GM18858 (cell line): ENCODE results near the gene BCL6B.
"Not testable (repeated sequence)": the region's sequence is repeated elsewhere in the genome, so short reads cannot be mapped to it uniquely, and the experiment has no call there.

Experiments used
- ATAC-seq: cut with Tn5 transposase; IDR thresholded peaks from one replicate; pipeline ENCODE4 v1.9.1; 2021; ENCODE audit not compliant: unreplicated experiment

The BCL6B gene

GRCh38 chr17:7026471-7027115, 3.7 kb downstream of the BCL6B start:
- ATAC-seq, result no peak

GRCh38 chr17:7027335-7027734, 4.5 kb downstream of the BCL6B start:
- no peak for ATAC-seq

- ATAC-seq, result no peak
Measured at GRCh38 chr17:7029096-7029495, 6.2 kb downstream of the BCL6B start.

- ATAC-seq, result no peak
Measured at GRCh38 chr17:7029659-7030058, 6.8 kb downstream of the BCL6B start.

- peak; percentile 12 for ATAC-seq
Measured at GRCh38 chr17:7034955-7035590, 12.2 kb downstream of the BCL6B start.

GRCh38 chr17:7035591-7036368, 12.9 kb downstream of the BCL6B start, which contains the start of gene SLC16A13:
TSS of gene SLC16A13 (plus strand) at chr17:7036015. CDS start at chr17:7036383, 368 bp downstream.
- ATAC-seq, result peak; percentile 66

GRCh38 chr17:7038025-7038862, 15.4 kb downstream of the BCL6B start:
- ATAC-seq, result no peak

GRCh38 chr17:7039832-7040231, 17.0 kb downstream of the BCL6B start:
- ATAC-seq, result no peak

GRCh38 chr17:7041607-7042500, 19.0 kb downstream of the BCL6B start:
- ATAC-seq, result no peak

GRCh38 chr17:7042501-7043181, 19.8 kb downstream of the BCL6B start:
- ATAC-seq, result no peak

- ATAC-seq, result no peak
Measured at GRCh38 chr17:7043182-7043496, 20.3 kb downstream of the BCL6B start.

GRCh38 chr17:7043497-7044198, 20.8 kb downstream of the BCL6B start, which contains the start of gene SLC16A11:
TSS of gene SLC16A11 (minus strand) at chr17:7044092. CDS start at chr17:7043513, 579 bp downstream.
- ATAC-seq, result no peak

GRCh38 chr17:7045492-7046126, 22.8 kb downstream of the BCL6B start:
- ATAC-seq, result no peak

GRCh38 chr17:7046127-7046724, 23.4 kb downstream of the BCL6B start:
- ATAC-seq, result no peak

- ATAC-seq, result not testable (repeated sequence)
Measured at GRCh38 chr17:7046725-7047397, 24.0 kb downstream of the BCL6B start.

GRCh38 chr17:7047566-7047965, 24.7 kb downstream of the BCL6B start:
- no peak for ATAC-seq

- no peak for ATAC-seq
Measured at GRCh38 chr17:7048968-7049367, 26.1 kb downstream of the BCL6B start.
